Measurements from ENCODE around the gene WDR5.

GRCh38 chr9:134132208-134132870, 3.5 kb upstream of the WDR5 start:
- TF ChIP-seq CTCF (IDR thresholded peaks at IDR 0.05): no peak
- no peak for TF ChIP-seq EP300 (IDR thresholded peaks at IDR 0.05)
- TF ChIP-seq POLR2A (IDR thresholded peaks at IDR 0.05): no peak
